ENCODE measurements around the gene NOM1. TPM values are rescaled to one million over a fixed set of nuclear protein-coding genes. Genes with fewer than 3 reads are reported as not detected.
A peak's percentile ranks its signal among the peaks of the same experiment; 100 is the strongest.

NOM1 gene
- polyA plus RNA-seq, 6 donors from 2014 or later, result 1.8 to 8.6 (median 3.3) TPM

DNA sequence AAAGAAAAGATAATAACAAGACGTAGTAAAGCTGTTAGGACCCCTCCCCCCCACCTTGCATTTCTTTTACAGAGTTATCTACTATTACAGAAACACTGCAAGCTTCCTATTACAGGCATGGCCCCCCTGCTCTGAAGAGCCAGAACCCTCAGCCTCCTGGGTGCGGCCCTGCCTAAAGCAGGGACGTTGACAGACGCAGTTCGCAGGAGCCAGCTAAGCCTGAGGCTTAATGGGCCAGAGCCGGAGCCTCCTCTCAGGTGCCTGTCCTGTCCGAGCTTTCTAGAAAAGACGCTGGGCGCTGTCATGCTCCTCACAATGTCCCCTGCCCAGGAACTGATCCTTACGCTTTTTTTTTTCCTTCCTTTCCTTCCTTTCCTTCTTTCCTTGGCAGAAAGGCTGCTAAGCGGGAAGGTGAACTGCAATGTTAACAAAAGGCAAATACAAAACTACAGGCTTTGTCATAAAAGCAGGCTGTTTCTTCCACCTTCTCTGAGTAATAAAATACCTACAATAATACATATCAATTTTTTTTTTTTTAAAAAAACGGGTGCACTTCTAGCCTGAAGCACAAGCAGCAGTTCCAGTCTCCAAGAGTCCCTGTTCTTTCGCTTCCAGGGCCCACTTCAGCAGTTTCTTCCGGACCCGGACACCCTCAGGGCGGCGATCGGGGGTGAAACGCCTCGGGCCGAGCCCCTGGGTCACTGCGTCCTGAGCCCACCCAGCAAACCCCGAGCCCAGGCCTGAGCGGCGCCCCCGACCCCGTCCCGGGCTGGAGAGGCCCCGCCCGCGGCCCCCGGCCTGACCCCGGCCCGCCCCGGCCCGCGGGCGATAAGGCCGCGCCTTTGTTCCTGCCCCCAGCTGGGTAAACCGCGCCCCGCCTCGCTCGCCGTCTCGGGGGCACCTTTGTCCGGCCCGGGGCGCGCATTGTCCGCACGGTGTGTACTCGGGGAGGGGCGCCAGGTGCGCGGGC is 49.8 kb downstream of the NOM1 start:
- DNase-seq, result no peak
- peak; percentile 18 to 28 for ATAC-seq (ENCODE audit: low read depth in 2 of 2)
- peaks cover 13 to 36% (median 27%) of the 10 kb centered on the region in 3 donors for H3K4me1 Mint-ChIP-seq
- peaks cover 0 to 10% (median 3%) of the 10 kb centered on the region in 7 donors for H3K9me3 Mint-ChIP-seq
- H3K4me3 Mint-ChIP-seq, result peak overlapping the region; percentile 66 to 84 (median 74)
- peaks cover 0 to 7% of the 10 kb centered on the region in 2 donors for H3K36me3 Mint-ChIP-seq
- peaks cover 61 to 91% (median 79%) of the 10 kb centered on the region in 3 donors for H3K27me3 Mint-ChIP-seq
- H3K27ac Mint-ChIP-seq, result peak overlapping the region in 1 of 6 donors; percentile 59

GRCh38 chr7:156999958-157000726 is 50.6 kb downstream of the NOM1 start:
- Mint-ChIP-seq H3K4me1 (peaks cover 19 to 44% (median 35%) of the 10 kb centered on the region in 3 donors), H3K9me3 (peaks cover 0 to 10% (median 3%) of the 10 kb centered on the region in 7 donors), H3K36me3 (peaks cover 0 to 7% of the 10 kb centered on the region in 2 donors), H3K27ac (peak overlapping the region in 1 of 6 donors; percentile 39), H3K27me3 (peaks cover 69 to 91% (median 85%) of the 10 kb centered on the region in 3 donors), H3K4me3 (peak overlapping the region; percentile 73 to 93 (median 88))
- ATAC-seq (ENCODE audit: low read depth in 2 of 2), result peak in 1 of 2 donors; percentile 14
- DNase-seq, result no peak

DNA sequence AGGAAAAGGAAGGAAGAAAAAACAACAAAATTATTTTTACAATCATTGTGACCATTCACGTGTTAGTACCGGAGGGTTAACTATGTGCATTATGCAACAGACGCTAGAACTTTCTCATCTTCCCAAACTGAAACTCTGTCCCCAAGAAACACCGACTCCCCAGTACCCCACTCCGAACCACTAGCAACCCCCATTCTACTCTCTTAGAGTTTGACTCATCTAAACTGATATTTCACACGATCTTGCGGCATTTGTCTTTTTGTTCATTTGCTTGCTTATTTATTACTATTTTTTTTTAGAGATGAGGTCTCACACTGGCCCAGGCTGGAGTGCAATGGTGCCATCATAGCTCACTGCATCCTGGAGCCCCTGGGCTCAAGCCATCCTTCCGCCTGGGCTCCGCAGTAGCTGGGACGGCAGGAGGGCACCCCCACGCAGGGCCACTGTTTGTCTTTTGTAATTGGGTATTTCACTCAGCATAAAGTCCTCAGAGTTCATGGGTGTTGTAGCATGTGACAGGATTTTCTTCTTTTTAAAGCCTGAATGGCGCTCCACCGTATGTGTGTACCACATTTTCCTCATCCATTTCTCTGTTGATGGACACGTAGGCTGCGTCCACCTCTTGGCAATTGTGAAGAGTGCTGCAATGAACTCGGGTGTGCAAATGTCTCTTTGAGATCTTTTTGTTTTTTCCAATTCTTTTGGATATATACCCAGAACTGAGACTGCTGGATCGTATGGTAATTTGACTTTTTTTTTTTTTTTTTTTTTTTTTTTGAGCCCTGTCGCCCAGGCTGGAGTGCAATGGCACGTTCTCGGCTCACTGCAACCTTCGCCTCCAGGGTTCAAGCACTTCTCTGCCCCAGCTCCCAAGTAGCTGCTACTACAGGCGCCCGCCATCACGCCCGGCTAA is 51.5 kb downstream of the NOM1 start:
- peak overlapping the region; percentile 70 to 93 (median 80) for H3K4me3 Mint-ChIP-seq
- peaks cover 0 to 9% (median 3%) of the 10 kb centered on the region in 7 donors for H3K9me3 Mint-ChIP-seq
- peaks cover 0 to 7% of the 10 kb centered on the region in 2 donors for H3K36me3 Mint-ChIP-seq
- peak overlapping the region in 3 of 6 donors; percentile 22 to 63 (median 61) for H3K27ac Mint-ChIP-seq
- DNase-seq (no peak), ATAC-seq (ENCODE audit: low read depth in 2 of 2) (no peak)
- H3K4me1 Mint-ChIP-seq, result peaks cover 19 to 45% (median 36%) of the 10 kb centered on the region in 3 donors
- peaks cover 65 to 83% (median 77%) of the 10 kb centered on the region in 3 donors for H3K27me3 Mint-ChIP-seq

GRCh38 chr7:157001920-157002818 is 52.7 kb downstream of the NOM1 start:
- Mint-ChIP-seq H3K9me3 (peaks cover 0 to 7% (median 3%) of the 10 kb centered on the region in 7 donors), H3K36me3 (peaks cover 0 to 7% of the 10 kb centered on the region in 2 donors), H3K4me1 (peaks cover 19 to 45% (median 38%) of the 10 kb centered on the region in 3 donors), H3K27ac (peak overlapping the region in 3 of 6 donors; percentile 48 to 63 (median 49)), H3K27me3 (peaks cover 55 to 83% (median 71%) of the 10 kb centered on the region in 3 donors), H3K4me3 (peak overlapping the region in 5 of 8 donors; percentile 4 to 78 (median 73))
- no peak for ATAC-seq (ENCODE audit: low read depth in 2 of 2)
- DNase-seq, result no peak

- H3K27me3 Mint-ChIP-seq, result peaks cover 56 to 81% (median 68%) of the 10 kb centered on the region in 3 donors
- DNase-seq, result no peak
- peaks cover 0 to 7% (median 3%) of the 10 kb centered on the region in 7 donors for H3K9me3 Mint-ChIP-seq
- no peak for ATAC-seq (ENCODE audit: low read depth in 2 of 2)
- peaks cover 0 to 7% of the 10 kb centered on the region in 2 donors for H3K36me3 Mint-ChIP-seq
- H3K4me1 Mint-ChIP-seq, result peaks cover 19 to 45% (median 38%) of the 10 kb centered on the region in 3 donors
- peak overlapping the region in 2 of 6 donors; percentile 56 to 92 for H3K27ac Mint-ChIP-seq
- H3K4me3 Mint-ChIP-seq, result no peak overlapping the region
These were observed 53.4 kb downstream of the NOM1 start for GRCh38 chr7:157002819-157003421.

GRCh38 chr7:157003445-157003755 is 53.9 kb downstream of the NOM1 start:
- H3K4me1 Mint-ChIP-seq, result peaks cover 19 to 45% (median 38%) of the 10 kb centered on the region in 3 donors
- peaks cover 56 to 81% (median 66%) of the 10 kb centered on the region in 3 donors for H3K27me3 Mint-ChIP-seq
- DNase-seq (no peak), ATAC-seq (ENCODE audit: low read depth in 2 of 2) (no peak)
- peaks cover 0 to 7% (median 3%) of the 10 kb centered on the region in 7 donors for H3K9me3 Mint-ChIP-seq
- H3K36me3 Mint-ChIP-seq, result peaks cover 0 to 7% of the 10 kb centered on the region in 2 donors
- no peak overlapping the region for H3K4me3 Mint-ChIP-seq
- H3K27ac Mint-ChIP-seq, result peak overlapping the region in 1 of 6 donors; percentile 36

GRCh38 chr7:157003756-157004520 is 54.4 kb downstream of the NOM1 start:
- H3K4me3 Mint-ChIP-seq, result peak overlapping the region in 3 of 8 donors; percentile 41 to 58 (median 49)
- no peak for DNase-seq
- peaks cover 19 to 44% (median 36%) of the 10 kb centered on the region in 3 donors for H3K4me1 Mint-ChIP-seq
- peak overlapping the region in 4 of 6 donors; percentile 42 to 79 (median 71) for H3K27ac Mint-ChIP-seq
- H3K36me3 Mint-ChIP-seq, result peaks cover 0 to 7% of the 10 kb centered on the region in 2 donors
- H3K27me3 Mint-ChIP-seq, result peaks cover 54 to 81% (median 66%) of the 10 kb centered on the region in 3 donors
- ATAC-seq (ENCODE audit: low read depth in 2 of 2), result no peak
- H3K9me3 Mint-ChIP-seq, result peaks cover 0 to 7% (median 3%) of the 10 kb centered on the region in 7 donors

DNA sequence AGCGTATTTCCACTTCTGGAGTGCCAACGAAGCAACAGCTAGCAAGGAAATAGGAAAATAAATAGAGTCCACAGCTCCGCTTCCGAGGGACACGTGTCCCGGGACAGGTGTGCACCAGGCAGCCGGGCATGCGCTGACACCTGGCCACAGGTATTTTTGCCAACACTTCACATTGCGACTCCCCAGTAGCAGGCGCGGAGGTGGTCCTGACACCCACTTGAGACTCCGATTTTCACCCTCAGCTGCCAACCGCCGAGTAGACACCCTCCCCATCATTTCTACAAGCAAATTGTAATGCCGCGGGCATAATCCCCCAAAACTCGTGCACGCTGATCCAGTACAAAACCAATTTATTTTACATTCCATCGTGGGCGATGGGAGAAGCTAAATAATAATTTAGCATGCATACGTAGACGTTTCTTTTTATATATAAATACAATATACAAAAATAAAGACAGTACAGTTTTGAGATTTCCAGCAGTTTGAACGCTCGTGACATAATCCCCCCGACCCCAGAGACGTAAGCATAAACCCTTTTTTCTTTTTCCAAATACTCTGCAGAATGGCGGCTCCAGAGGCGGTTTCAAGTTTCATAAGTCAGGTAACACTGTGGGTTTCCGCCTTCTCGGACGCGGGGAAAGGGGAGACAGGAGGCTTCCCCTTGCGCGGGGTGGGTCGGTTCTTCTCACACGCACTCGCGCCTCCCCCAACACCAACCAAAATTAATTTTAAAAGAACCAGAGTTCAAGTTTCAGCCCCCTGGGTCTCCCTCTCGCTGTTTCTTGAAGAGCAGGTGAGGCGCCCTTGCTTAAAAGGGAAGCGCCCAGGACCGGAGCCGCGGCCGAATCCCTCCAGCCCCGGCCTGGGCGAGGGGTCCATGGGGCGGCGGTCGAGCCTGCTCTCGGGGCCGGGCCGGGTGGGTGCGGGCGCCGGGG is 55.3 kb downstream of the NOM1 start:
- H3K36me3 Mint-ChIP-seq, result peaks cover 0 to 7% of the 10 kb centered on the region in 2 donors
- H3K4me3 Mint-ChIP-seq, result peak overlapping the region; percentile 25 to 83 (median 55)
- H3K27me3 Mint-ChIP-seq, result peaks cover 54 to 82% (median 72%) of the 10 kb centered on the region in 3 donors
- H3K27ac Mint-ChIP-seq, result peak overlapping the region in 5 of 6 donors; percentile 31 to 91 (median 78)
- ATAC-seq (ENCODE audit: low read depth in 2 of 2) (no peak), DNase-seq (no peak)
- peaks cover 25 to 46% (median 31%) of the 10 kb centered on the region in 3 donors for H3K4me1 Mint-ChIP-seq
- peaks cover 0 to 7% (median 3%) of the 10 kb centered on the region in 7 donors for H3K9me3 Mint-ChIP-seq

- DNase-seq (no peak), ATAC-seq (ENCODE audit: low read depth in 2 of 2) (no peak)
- Mint-ChIP-seq H3K4me1 (peaks cover 20 to 44% (median 30%) of the 10 kb centered on the region in 3 donors), H3K27ac (peak overlapping the region in 1 of 6 donors; percentile 52), H3K9me3 (peaks cover 0 to 7% (median 2%) of the 10 kb centered on the region in 7 donors), H3K36me3 (peaks cover 0 to 7% of the 10 kb centered on the region in 2 donors), H3K4me3 (peak overlapping the region in 3 of 8 donors; percentile 32 to 71 (median 50)), H3K27me3 (peaks cover 53 to 75% (median 63%) of the 10 kb centered on the region in 3 donors)
These were observed 56.1 kb downstream of the NOM1 start for GRCh38 chr7:157005456-157006204.

Measured in naive B cell (primary cell).